GM12891 (cell line): ENCODE measurements around the gene BCL2L12.

ENCODE experiments used
- PAX5 ChIP-seq: IDR thresholded peaks from 2 replicates; pipeline ENCODE4 v1.6.1; 2011; ENCODE audit warnings: low read length, moderate library complexity, mild to moderate bottlenecking; ENCODE audit not compliant: insufficient read depth, severe bottlenecking
- POLR2A ChIP-seq: IDR thresholded peaks from 2 replicates; pipeline ENCODE4 v1.6.1; 2011; ENCODE audit warnings: low read depth, low read length, control low read depth
- POLR2AphosphoS5 ChIP-seq: IDR thresholded peaks from 2 replicates; pipeline ENCODE4 v1.6.1; 2011; ENCODE audit warnings: low read depth, low read length, control low read depth
- POU2F2 ChIP-seq: IDR thresholded peaks from 2 replicates; pipeline ENCODE4 v1.6.1; 2011; ENCODE audit warnings: low read depth, mild to moderate bottlenecking, control low read depth, low read length, moderate library complexity
- TAF1 ChIP-seq: IDR thresholded peaks from 2 replicates; pipeline ENCODE4 v1.6.1; 2011; ENCODE audit warnings: low read depth, low read length, control low read depth

- TF ChIP-seq POLR2A = no peak
- no peak for TF ChIP-seq POLR2AphosphoS5
- no peak for TF ChIP-seq TAF1
- no peak for TF ChIP-seq POU2F2
- TF ChIP-seq PAX5 = no peak
Observed at GRCh38 chr19:49642492-49643035, 23.2 kb upstream of the BCL2L12 start.
